GM12891 (cell line): ENCODE measurements around the gene DNM2.
"Not testable (repeated sequence)": the region's sequence is repeated elsewhere in the genome, so short reads cannot be mapped to it uniquely, and the experiment has no call there.

ENCODE experiments used
- PAX5 ChIP-seq: IDR thresholded peaks from 2 replicates; pipeline ENCODE4 v1.6.1; 2011; ENCODE audit warnings: low read length, moderate library complexity, mild to moderate bottlenecking; ENCODE audit not compliant: insufficient read depth, severe bottlenecking
- POLR2A ChIP-seq: IDR thresholded peaks from 2 replicates; pipeline ENCODE4 v1.6.1; 2011; ENCODE audit warnings: low read depth, low read length, control low read depth
- POLR2AphosphoS5 ChIP-seq: IDR thresholded peaks from 2 replicates; pipeline ENCODE4 v1.6.1; 2011; ENCODE audit warnings: low read depth, low read length, control low read depth
- POU2F2 ChIP-seq: IDR thresholded peaks from 2 replicates; pipeline ENCODE4 v1.6.1; 2011; ENCODE audit warnings: low read depth, mild to moderate bottlenecking, control low read depth, low read length, moderate library complexity
- SPI1 ChIP-seq: IDR thresholded peaks from 2 replicates; pipeline ENCODE4 v1.6.1; 2011; ENCODE audit warnings: low read depth, low read length, control low read depth
- TAF1 ChIP-seq: IDR thresholded peaks from 2 replicates; pipeline ENCODE4 v1.6.1; 2011; ENCODE audit warnings: low read depth, low read length, control low read depth

GRCh38 chr19:10877608-10878007 lies 159.7 kb downstream of the DNM2 start:
- not testable (repeated sequence) for TF ChIP-seq SPI1, POLR2A, POLR2AphosphoS5, TAF1, POU2F2, PAX5
